A549 treated with Mapracorat at 1 μM for 4 hours (cell line): ENCODE measurements around the gene PSMB2. TPM values are rescaled to one million over a fixed set of nuclear protein-coding genes. Genes with fewer than 3 reads are reported as not detected.

ENCODE experiments used
- total RNA-seq: library from RNA; stranded (reverse); fragments of 200-300 nt; extraction: Qiagen RNA extraction; gene quantifications from 5 replicates; pipeline ENCODE4 v1.2.3, GENCODE V29; 2022

Gene PSMB2
- 85.7 to 104 TPM (median 102 TPM) in 5 replicates for total RNA-seq

DNA sequence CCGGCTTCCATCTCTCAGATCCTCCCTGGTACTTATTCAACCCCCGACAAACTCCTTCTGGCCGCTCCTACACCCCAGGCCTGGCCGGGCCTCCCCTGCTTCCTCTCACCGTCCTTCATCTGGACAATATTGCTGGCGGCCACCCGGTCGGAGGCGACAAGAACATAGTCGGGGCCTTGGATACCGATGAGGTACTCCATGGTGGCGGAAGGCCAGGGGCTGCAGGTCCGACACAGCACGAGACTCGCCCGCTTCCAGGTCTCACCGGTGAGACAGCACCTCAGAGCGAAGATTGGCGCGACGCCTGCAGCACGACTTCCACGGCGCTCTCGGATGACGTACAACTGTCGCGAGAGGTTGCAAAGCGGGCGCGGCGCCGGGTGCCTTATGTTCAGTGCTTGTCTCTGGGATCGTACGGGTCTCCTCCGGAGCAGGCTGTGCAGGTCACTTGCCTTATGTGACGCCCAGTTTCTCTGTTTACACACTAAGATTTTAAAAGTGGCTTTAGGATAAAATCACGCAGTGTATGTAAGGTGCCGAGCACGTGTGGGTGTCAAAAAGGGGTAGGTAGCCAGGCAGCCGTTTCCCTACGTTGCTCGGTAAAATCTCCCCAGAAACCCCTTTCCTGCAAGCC, at the start of gene PSMB2:
PSMB2 (minus strand) TSS at position 294 of the 634 bp plus-strand sequence; CDS start at position 200, 94 bp downstream.

DNA sequence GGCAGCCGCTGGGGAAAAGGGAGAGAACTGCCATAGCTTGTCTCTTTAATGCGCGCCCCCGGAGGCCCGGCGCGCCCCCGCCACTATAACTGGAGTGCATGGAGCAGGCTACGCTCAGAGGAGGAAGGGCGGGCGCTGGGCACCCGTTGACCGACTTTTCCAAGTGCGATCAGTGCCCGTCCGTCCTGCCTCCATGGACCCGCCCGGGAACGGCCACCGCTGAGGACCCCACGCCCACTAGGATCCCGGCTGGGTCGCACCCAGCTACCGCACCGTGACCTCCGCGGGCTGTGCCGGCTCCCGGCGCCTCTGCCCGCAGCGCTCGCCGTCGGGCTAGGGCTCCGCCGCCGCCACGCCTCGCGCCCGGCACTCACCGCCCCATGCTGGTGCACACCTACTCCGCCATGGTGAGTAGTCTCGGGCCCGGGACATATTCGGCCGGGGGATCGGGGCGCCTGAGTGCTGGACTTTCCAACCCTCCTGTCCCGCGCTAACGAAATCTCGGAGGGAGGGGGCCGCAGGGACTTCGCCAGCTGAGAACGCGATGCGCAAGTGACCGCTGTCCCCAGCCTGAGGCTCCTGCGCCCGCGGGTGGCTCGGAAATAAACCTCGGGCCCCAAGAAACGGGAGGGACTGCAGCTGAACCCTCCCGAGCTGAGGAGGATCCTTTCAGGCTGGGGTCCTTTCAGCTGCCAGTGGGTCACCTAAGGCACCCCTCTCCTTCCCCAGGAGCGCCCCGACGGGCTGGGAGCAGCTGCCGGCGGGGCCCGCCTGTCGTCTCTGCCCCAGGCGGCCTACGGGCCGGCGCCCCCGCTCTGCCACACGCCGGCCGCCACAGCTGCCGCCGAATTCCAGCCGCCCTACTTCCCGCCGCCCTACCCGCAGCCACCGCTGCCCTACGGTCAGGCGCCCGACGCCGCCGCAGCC, 67.9 kb downstream of the PSMB2 start, which contains the start of gene TFAP2E:
TFAP2E (plus strand) TSS at position 117 of the 927 bp plus-strand sequence; CDS start at position 381, 264 bp downstream.

DNA sequence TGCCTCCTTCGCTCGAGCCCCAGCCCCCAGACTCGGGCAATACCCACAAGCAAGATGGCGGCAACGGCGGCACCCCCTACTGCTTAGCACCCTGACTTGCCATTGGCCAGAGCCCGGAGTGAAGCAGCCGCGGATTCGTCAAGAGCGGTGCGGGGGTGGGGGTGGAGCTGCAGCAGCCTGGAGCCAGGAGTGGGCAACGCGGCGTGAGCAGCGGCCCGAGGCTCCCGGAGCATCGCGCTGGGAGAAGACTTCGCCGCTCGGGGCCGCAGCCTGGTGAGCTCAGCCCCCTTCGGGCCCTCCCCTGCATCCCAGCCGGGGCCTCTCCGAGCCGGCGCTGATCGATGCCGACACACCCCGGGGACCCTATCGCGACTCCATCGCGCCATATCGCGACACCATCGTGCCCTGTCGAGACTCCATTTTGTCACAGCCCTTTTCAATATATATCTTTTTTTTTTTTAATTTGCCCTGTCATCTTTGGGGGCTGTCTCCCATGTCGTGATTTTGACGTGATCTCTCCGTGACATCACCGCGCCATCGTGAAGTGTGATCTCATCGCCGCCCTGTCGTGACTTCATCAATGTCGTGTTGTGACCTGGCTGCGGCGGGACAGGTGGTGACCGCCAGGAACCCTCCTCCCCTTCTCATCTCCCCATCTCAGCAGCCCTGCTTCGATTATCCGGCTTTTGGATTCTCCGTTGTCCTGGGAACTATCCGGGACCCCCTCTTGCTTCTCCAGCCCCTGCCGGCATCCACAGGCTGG, 83.5 kb downstream of the PSMB2 start, which contains the start of gene NCDN:
NCDN (plus strand) TSS at position 189 of the 763 bp plus-strand sequence; CDS start at position 581, 392 bp downstream.

DNA sequence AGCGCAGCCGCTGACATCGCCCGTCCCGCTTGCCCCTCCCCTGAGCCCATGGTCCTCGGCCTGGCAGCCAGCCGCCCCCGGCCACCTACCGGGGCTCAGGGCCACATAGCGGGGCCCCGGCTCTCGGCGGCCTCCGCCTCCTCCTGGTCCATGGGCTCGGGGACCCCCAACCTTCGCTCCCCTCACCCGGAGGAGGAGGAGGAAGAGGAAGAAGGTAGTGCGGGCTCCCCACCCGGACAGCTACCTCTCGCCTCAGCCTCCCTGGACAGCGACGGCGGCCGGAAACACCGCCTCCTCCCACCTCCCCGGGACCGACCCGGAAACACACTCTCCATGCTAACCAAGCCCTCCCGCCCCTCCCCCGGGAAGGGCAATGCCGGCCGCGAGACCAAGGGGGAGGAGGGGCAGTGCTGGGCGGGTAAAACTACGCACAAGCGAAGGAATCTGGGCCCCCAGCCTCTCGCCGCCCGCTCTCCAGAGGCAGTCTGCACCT, 84.2 kb downstream of the PSMB2 start, which contains the start of gene KIAA0319L:
KIAA0319L (minus strand) TSS at position 286 of the 493 bp plus-strand sequence. CDS start 2,912 bp downstream, outside the sequence.

Other genes with a start within 250 kb of the PSMB2 start
- 13.7 to 15.8 TPM (median 14.2 TPM) in 5 replicates for gene KIAA0319L, start 84.1 kb downstream of the PSMB2 start, total RNA-seq
- gene NCDN, start 83.7 kb downstream of the PSMB2 start, total RNA-seq, result 12.1 to 18.1 TPM (median 16.3 TPM) in 5 replicates
- 0.31 to 0.83 TPM (median 0.58 TPM) in 5 replicates for gene TFAP2E, start 68.2 kb downstream of the PSMB2 start, total RNA-seq
- 12.9 to 14.8 TPM (median 14.2 TPM) in 5 replicates for gene C1orf216, start 77.4 kb upstream of the PSMB2 start, total RNA-seq
- gene CLSPN, start 128.5 kb upstream of the PSMB2 start, total RNA-seq, result 9.1 to 12.8 TPM (median 9.9 TPM) in 5 replicates
- gene AGO4, start 166.5 kb upstream of the PSMB2 start, total RNA-seq, result 3.0 to 5.4 TPM (median 4.8 TPM) in 5 replicates
- 3.0 to 4.5 TPM (median 4.4 TPM) in 5 replicates for gene AGO1, start 241.7 kb upstream of the PSMB2 start, total RNA-seq